Common myeloid progenitor, CD34-positive (primary cell): ENCODE data around the gene PDE2A.
A peak's percentile ranks its signal among the peaks of the same experiment; 100 is the strongest.

ENCODE experiments used
- CTCF ChIA-PET: fragments of 350-600 bp; sonication (Branson Sonifier 250); formaldehyde crosslinking; loops from one replicate; lab custom pipeline; 2021; ENCODE audit warnings: antibody characterized with exemption; lab: Charles Lee
- POLR2A ChIA-PET: fragments of 350-600 bp; sonication (Branson Sonifier 250); formaldehyde crosslinking; loops from one replicate; lab custom pipeline; 2021; ENCODE audit warnings: antibody characterized with exemption; lab: Charles Lee
- DNase-seq, 3 donors: peaks; one replicate each; pipeline versions ENCODE4 v3.0.0 to v3.0.0-alpha.2; 2013
- H3K27ac ChIP-seq, 2 experiments: 1 replicate in 1 of 2; 2 replicates in 1 of 2; pipeline ENCODE4 v1.7.0; 2013; ENCODE audit warnings: inconsistent platforms in 2 of 2, low read length in 2 of 2, mild to moderate bottlenecking in 2 of 2, low read depth in 1 of 2, moderate library complexity in 1 of 2; ENCODE audit not compliant: severe bottlenecking in 2 of 2, insufficient read depth in 1 of 2, poor library complexity in 1 of 2
- H3K27me3 ChIP-seq, 5 experiments: replicated peaks in 2 of 5; 1 replicate in 3 of 5; 2 replicates in 2 of 5; pipeline versions ENCODE4 v1.6.1 to v1.7.0; 2013; ENCODE audit warnings: low read length in 4 of 5, mild to moderate bottlenecking in 2 of 5, moderate library complexity in 2 of 5, inconsistent platforms in 1 of 5; ENCODE audit not compliant: insufficient read depth in 5 of 5, control insufficient read depth in 4 of 5
- H3K36me3 ChIP-seq, 4 experiments: 1 replicate in 2 of 4; 2 replicates in 2 of 4; pipeline versions ENCODE4 v1.6.1 to v1.7.0; 2013; ENCODE audit warnings: low read length in 3 of 4, control low read depth in 1 of 4, mild to moderate bottlenecking in 1 of 4; ENCODE audit not compliant: control insufficient read depth in 4 of 4, insufficient read depth in 4 of 4
- H3K4me1 ChIP-seq, 4 experiments: 1 replicate in 3 of 4; 2 replicates in 1 of 4; pipeline versions ENCODE4 v1.6.1 to v1.7.1; 2013; ENCODE audit warnings: low read length in 3 of 4, mild to moderate bottlenecking in 3 of 4, control low read depth in 1 of 4, inconsistent platforms in 1 of 4, moderate library complexity in 1 of 4; ENCODE audit not compliant: control insufficient read depth in 4 of 4, insufficient read depth in 4 of 4; ENCODE audit errors: control extremely low read depth in 1 of 4
- H3K4me3 ChIP-seq, 7 experiments: 1 replicate in 4 of 7; 2 replicates in 3 of 7; pipeline versions ENCODE4 v1.5.1 to v1.7.0; 2013; ENCODE audit warnings: mild to moderate bottlenecking in 7 of 7, low read length in 6 of 7, moderate library complexity in 6 of 7, inconsistent platforms in 2 of 7, low read depth in 2 of 7, control low read depth in 1 of 7; ENCODE audit not compliant: insufficient read depth in 4 of 7, control insufficient read depth in 1 of 7; ENCODE audit errors: extremely low read depth in 1 of 7
- H3K9me3 ChIP-seq, 5 experiments: 1 replicate in 4 of 5; 2 replicates in 1 of 5; pipeline versions ENCODE4 v1.6.1 to v1.7.1; 2013; ENCODE audit warnings: low read length in 4 of 5, mild to moderate bottlenecking in 2 of 5, inconsistent platforms in 1 of 5, low read depth in 1 of 5, moderate library complexity in 1 of 5; ENCODE audit not compliant: control insufficient read depth in 4 of 5, insufficient read depth in 2 of 5; ENCODE audit errors: control extremely low read depth in 1 of 5
- WGBS: methylation state at CpG from one replicate; pipeline ENCODE4 v1.1.5; 2013; ENCODE audit not compliant: insufficient coverage; 5-methylcytosine and 5-hydroxymethylcytosine counted together

PDE2A gene

GRCh38 chr11:72584939-72585597, 89.2 kb downstream of the PDE2A start:
- Histone ChIP-seq H3K4me3 (peak overlapping the region in 5 of 7 experiments; percentile 24 to 60 (median 46)), H3K4me1 (peaks cover 0 to 19% (median 15%) of the 10 kb centered on the region in 4 experiments), H3K36me3 (no peaks in the 10 kb centered on the region), H3K27me3 (peaks cover 0 to 39% (median 19%) of the 10 kb centered on the region in 5 experiments), H3K27ac (no peak overlapping the region), H3K9me3 (no peaks in the 10 kb centered on the region)
- 25% methylated on average over 10 of the region's 12 CpGs for WGBS
- peak in 2 of 3 donors; percentile 30 to 33 for DNase-seq
- ChIA-PET POLR2A (interaction anchor here (0.8 kb wide), 1 partner anchor 11 kb away, joined by 3 read pairs; no protein-coding TSS in a partner anchor), CTCF (interaction anchor here (0.8 to 9.2 kb wide), 9 partner anchors 9 to 106 kb away, joined by 3 to 119 read pairs (median 4); no protein-coding TSS in a partner anchor)

- Histone ChIP-seq H3K36me3 (no peaks in the 10 kb centered on the region), H3K9me3 (no peaks in the 10 kb centered on the region), H3K27ac (no peak overlapping the region), H3K4me1 (peaks cover 0 to 14% (median 10%) of the 10 kb centered on the region in 4 experiments), H3K4me3 (peak overlapping the region in 6 of 7 experiments; percentile 1 to 60 (median 36)), H3K27me3 (peaks cover 0 to 32% (median 19%) of the 10 kb centered on the region in 5 experiments)
- DNase-seq, result peak; percentile 77 to 80 (median 79)
- ChIA-PET CTCF (interaction anchor here (0.8 to 9.2 kb wide), 6 partner anchors 9 to 107 kb away, joined by 3 to 119 read pairs (median 4); no protein-coding TSS in a partner anchor), POLR2A (interaction anchor here (0.6 kb wide), 1 partner anchor 41 kb away, joined by 3 read pairs; no protein-coding TSS in a partner anchor)
- 3% methylated on average over 41 of the region's 59 CpGs for WGBS
Observed at GRCh38 chr11:72584293-72584938, 89.8 kb downstream of the PDE2A start.

- Histone ChIP-seq H3K27me3 (peaks cover 0 to 25% (median 14%) of the 10 kb centered on the region in 5 experiments), H3K27ac (no peak overlapping the region), H3K4me1 (peaks cover 0 to 13% (median 9%) of the 10 kb centered on the region in 4 experiments), H3K9me3 (no peaks in the 10 kb centered on the region), H3K4me3 (peak overlapping the region in 3 of 7 experiments; percentile 8 to 52 (median 46)), H3K36me3 (no peaks in the 10 kb centered on the region)
- 81% methylated on average over 8 of the region's 22 CpGs for WGBS
- ChIA-PET POLR2A (interaction anchor here (0.6 kb wide), 1 partner anchor 41 kb away, joined by 3 read pairs; no protein-coding TSS in a partner anchor), CTCF (interaction anchor here (0.8 to 9.2 kb wide), 8 partner anchors 9 to 107 kb away, joined by 3 to 119 read pairs (median 4); no protein-coding TSS in a partner anchor)
- DNase-seq, result no peak
Observed at GRCh38 chr11:72583616-72584292, 90.5 kb downstream of the PDE2A start.

GRCh38 chr11:72583177-72583553, 91.1 kb downstream of the PDE2A start:
- Histone ChIP-seq H3K4me3 (no peak overlapping the region), H3K27me3 (peaks cover 0 to 23% (median 16%) of the 10 kb centered on the region in 5 experiments), H3K4me1 (peaks cover 0 to 13% (median 9%) of the 10 kb centered on the region in 4 experiments), H3K9me3 (no peaks in the 10 kb centered on the region), H3K36me3 (no peaks in the 10 kb centered on the region), H3K27ac (no peak overlapping the region)
- DNase-seq, result no peak
- 81% methylated on average over 2 of the region's 2 CpGs for WGBS
- POLR2A ChIA-PET, result no interaction called here
- CTCF ChIA-PET, result interaction anchor here (0.9 to 1.7 kb wide), 4 partner anchors 8 to 98 kb away, joined by 3 to 4 read pairs (median 3); no protein-coding TSS in a partner anchor

GRCh38 chr11:72582206-72583176, 91.7 kb downstream of the PDE2A start:
- ChIA-PET POLR2A (no interaction called here), CTCF (interaction anchor here (0.9 to 1.7 kb wide), 6 partner anchors 9 to 101 kb away, joined by 3 to 4 read pairs (median 3); no protein-coding TSS in a partner anchor)
- Histone ChIP-seq H3K9me3 (no peaks in the 10 kb centered on the region), H3K27ac (no peak overlapping the region), H3K36me3 (no peaks in the 10 kb centered on the region), H3K4me1 (peaks cover 0 to 13% (median 9%) of the 10 kb centered on the region in 4 experiments), H3K27me3 (peaks cover 0 to 23% (median 16%) of the 10 kb centered on the region in 5 experiments), H3K4me3 (no peak overlapping the region)
- no peak for DNase-seq
- WGBS, result 96% methylated on average over 12 of the region's 14 CpGs

- no peak for DNase-seq
- H3K4me3 ChIP-seq, result no peak overlapping the region
- no peaks in the 10 kb centered on the region for H3K36me3 ChIP-seq
- H3K9me3 ChIP-seq, result no peaks in the 10 kb centered on the region
- no peak overlapping the region for H3K27ac ChIP-seq
- WGBS, result 95% methylated on average over 4 of the region's 5 CpGs
- H3K27me3 ChIP-seq, result peaks cover 0 to 23% (median 14%) of the 10 kb centered on the region in 5 experiments
- ChIA-PET POLR2A (no interaction called here), CTCF (interaction anchor here (1.4 kb wide), 1 partner anchor 35 kb away, joined by 3 read pairs; no protein-coding TSS in a partner anchor)
- H3K4me1 ChIP-seq, result peaks cover 0 to 13% (median 9%) of the 10 kb centered on the region in 4 experiments
Observed at GRCh38 chr11:72581067-72581466, 93.2 kb downstream of the PDE2A start.
